Stimulated activated CD8-positive, alpha-beta memory T cell treated with anti-CD3 and anti-CD28 coated beads, Interleukin-2, amount 100 ng/mL, for 48 hours (primary cell): ENCODE results near the gene PDE6A.

Experiments
- DNase-seq, 2 donors: peaks; one replicate each; pipeline ENCODE4 v3.0.0-alpha.2; 2020; ENCODE audit warnings: low read depth in 2 of 2

Gene PDE6A

DNA sequence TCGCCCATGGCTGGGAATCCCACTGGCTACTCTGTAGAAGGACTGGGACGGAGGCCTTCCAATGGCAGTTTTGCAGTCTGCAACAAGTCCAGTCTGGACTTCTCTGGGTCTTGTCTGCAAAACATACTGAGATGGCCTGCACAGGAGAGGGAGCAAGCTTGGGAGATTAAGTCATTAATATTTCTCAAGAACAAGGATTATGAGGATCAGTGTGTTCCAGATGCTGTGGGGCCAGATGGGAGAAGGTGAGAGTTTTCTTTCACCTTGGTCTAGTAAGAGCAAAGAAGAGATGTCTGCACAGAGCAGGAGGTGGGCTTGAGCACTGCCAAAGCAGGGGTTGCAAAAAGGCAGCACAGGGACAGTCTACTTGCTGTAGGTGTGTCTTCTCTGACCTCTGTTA lies at the start of gene PDE6A:
TSS of gene PDE6A (minus strand) at position 128 of the 400 bp plus-strand sequence. CDS start at position 8, 120 bp downstream.
- no peak for DNase-seq

DNA sequence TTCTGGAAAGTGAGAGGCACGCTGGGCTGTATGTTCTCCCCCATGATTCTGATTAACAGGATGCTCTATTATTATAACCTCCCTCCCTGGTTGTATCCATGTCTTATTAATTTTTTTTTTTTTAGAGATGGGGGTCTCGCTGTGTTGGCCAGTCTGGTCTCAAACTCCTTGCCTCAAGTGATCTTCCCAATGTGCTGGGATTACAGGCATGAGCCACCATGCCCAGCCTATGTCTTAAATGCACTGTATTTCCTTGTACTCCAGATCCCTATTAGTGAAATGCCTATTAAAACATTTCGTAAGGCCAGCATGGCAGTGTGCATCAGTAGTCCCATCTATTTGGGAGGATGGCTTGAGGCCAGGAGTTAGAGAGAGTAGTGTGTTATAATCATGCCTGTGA lies 48.9 kb upstream of the PDE6A start:
- DNase-seq = no peak

DNA sequence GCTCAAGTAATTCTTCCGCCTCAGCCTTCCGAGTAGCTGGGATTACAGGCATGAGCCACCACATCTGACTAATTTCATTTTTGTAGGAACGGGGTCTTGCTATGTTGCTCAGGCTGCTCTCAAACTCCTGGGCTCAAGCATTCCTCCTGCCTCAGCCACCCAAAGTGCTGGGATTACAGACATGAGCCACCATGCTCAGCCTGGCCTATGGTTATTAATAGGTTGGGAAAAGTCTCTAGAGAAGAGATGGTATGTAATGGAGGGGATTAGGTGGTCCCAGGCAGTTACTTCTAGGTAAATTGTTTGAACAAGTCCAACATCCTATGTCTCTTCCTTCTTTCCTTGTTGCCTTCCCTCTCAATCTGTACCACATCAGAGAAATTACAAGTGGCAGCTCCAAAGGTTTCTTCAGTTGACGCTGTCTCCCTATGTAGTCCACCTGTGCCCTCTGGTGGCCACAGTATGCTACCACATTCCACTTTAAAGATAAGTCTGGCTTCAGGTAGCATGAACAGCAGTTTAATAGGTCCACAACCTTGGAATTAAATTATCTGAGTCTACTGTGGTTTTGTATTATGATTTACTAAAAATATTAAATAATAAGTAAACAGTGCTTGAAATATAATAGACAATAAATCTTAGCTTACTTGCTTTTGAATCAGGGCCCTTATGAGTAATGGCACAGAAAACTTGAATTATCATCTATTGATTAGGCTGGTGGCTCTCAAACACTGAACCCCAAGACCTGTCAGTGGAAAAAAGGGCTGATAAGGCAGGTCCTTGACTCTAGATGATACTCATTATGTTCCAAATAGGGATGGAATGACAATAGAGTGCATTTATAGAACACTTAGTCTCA lies 46.2 kb upstream of the PDE6A start:
- DNase-seq = peak in 1 of 2 donors; percentile 38

DNA sequence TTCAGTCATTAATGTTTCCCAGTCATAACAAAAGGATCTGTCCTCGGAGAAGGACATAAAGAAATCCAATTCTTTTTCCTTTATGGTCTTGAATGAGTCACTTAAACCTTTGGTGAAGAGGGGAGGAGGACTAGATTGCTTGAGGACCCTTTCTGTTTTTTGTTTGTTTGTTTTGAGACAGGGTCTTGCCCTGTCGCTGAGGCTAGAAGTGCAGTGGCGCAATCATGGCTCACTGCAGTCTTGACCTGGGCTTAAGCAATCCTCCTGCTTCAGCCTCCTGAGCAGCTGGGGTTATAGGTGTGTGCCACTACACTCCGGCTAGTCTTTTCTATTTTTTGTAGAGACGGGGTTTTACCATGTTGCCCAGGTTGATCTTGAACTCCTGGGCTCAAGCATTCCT lies 43.5 kb upstream of the PDE6A start:
- DNase-seq = no peak

DNA sequence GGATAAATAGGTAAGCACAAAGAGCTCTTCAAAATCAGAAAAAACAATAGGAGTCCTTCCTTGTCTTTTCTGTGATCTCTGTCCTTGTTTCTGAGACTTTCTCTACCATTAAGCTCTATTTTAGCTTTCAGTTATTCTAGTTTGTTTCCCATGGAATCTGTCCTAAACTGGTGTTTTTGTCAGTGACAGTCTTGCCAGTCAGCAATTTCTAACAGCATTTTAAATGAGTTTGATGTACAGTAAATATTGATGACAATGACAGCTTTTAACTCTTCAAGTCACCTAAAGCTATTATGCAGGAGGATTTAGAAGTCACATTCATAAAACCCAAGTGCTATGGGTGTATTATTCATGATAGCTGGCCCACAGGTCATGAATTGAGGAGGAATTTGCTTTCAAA lies 37.9 kb upstream of the PDE6A start:
- no peak for DNase-seq

DNA sequence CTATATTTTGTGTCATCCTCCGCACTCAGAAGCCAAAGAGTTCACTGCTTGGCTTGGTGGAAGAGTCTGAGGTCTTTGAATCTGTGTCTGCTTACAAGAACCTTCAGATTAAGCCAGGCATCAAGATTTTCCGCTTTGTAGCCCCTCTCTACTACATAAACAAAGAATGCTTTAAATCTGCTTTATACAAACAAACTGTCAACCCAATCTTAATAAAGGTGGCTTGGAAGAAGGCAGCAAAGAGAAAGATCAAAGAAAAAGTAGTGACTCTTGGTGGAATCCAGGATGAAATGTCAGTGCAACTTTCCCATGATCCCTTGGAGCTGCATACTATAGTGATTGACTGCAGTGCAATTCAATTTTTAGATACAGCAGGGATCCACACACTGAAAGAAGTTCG lies 36.6 kb upstream of the PDE6A start:
- no peak for DNase-seq

DNA sequence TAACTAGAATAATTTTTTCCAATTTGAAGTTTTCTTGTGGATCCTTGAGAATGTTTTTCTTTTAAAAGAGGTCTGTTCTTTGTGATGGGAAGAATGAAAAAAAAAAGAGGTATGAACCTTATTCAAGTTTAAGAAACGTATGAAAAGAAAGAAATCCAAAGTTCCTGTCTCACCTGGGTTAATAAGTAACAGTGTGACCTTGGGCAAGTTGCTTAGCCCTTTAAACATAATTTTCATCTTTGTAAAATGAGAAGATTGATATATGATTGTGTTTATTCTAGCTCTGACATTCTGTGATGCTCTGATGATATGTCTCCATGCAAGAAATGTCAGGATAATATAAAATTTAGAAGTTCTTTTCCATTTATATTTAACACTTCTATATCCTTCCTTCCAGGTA lies 35.3 kb upstream of the PDE6A start:
- no peak for DNase-seq

DNA sequence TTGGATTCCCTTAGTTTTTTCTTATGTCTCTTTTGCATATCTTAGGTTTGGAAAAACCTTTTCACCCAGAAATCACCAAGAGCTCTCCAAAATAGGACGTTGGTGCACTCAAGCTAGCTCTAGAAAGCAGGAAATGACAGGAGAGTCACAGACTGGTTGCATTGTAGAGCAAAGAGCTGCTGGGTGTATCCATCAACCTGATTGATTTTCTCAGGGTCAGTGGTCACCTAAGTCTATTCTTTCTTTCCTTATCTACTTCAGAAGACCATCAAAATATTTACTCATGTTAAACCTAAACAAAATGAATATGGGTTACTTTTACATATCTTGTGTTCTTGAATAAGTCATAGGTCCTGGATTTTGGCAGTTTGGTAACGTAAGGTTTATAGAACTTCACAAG lies 30.8 kb upstream of the PDE6A start:
- DNase-seq = no peak

DNA sequence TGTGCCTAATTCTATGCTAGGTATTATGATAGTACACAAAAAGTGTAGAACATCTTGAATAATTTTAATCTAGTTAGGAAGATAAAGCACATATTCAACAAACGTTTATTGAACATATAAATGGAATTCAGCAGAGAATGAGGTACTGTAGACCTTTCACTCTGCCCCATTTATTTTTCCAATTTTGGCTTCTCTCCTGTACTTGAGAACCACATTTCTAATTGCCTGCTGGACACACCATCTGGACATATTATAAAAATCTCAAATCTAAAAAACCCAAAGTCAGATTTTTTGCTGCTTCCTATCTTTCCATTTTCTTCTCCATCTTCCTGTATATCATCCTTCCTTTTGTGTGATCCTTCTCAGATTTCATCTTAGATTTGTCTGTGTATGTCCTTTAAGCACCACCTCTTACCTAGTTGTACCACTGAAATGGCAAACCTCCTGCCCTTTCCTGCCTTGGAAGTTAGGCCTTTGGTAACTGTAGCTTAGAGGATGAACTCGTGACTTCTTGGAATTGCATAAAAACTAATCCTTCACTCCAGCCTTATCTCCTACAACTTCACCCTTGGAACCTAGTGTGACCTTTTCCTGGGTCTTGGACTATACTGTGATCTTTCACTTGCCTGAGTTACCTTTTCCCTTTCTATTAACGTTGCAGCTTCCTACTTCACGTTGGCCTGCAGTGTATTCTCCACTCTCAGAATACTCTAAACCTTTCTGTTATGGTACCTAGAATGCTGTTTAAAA lies 24.8 kb upstream of the PDE6A start:
- DNase-seq = no peak

DNA sequence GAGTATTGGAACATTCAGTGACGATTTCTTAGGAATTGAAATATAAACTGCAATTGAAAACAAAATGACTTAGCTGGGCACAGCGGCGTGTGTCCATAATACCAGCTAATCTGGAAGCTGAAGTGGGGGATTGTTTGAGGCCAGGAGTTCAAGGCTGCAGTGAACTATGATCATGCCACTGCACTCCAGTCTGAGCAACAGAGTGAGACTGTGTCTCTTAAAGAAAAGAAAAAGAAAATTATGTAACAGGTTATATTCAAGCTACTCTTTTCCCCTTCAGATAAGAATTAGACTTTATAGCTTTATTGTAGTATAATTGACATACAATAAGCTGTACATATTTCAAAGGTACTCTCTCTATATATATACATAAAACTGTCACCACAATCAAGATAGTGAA lies 22.4 kb upstream of the PDE6A start:
- DNase-seq = no peak

DNA sequence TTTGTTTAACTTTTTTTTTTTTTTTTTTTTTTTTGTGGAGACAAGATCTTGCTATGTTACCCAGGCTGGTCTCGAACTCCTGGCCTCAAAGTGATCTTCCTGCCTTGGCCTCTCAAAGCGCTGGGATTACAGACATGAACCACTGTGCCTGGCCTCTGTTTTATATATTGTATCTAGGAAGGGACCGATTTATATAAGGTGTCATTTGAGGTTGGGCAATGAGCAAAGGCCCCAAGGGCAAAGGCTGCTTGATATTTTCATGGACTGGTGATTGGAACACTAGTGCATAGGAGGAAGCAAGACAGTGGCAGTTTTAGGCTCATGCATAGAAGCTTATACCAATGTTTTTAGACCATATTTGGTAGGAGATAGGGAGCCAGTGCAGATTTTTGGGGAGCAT lies 19.1 kb upstream of the PDE6A start:
- DNase-seq = no peak

DNA sequence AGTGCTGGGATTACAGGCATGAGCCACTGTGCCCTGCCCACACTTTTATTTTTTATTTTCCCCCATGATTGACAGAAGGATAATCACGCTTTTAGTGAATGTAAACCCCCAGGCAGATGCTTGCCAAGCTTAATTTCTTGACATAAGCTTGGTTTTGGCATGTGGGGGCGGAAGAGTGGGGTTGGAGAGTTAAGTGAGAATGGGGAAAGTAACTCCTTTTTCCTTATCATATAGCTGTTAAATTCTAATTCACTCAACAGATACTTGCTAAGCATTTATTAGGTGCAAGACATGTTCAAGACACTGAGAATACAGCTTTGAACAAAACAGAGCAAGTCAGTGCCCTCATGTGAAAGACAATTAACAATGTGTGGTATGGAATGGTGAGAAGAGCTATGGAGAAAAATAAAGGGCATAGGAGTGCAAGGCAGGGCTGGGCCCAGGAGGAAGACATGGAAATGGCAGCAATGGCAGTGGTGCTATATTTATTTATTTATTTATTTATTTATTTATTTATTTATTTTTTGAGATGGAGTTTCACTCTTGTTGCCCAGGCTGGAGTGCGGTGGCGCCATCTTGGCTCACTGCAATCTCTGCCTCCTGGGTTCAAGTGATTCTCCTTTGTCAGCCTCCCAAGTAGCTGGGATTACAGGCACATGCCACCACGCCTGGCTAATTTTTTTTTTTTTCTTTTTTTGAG lies 18.2 kb upstream of the PDE6A start:
- no peak for DNase-seq

DNA sequence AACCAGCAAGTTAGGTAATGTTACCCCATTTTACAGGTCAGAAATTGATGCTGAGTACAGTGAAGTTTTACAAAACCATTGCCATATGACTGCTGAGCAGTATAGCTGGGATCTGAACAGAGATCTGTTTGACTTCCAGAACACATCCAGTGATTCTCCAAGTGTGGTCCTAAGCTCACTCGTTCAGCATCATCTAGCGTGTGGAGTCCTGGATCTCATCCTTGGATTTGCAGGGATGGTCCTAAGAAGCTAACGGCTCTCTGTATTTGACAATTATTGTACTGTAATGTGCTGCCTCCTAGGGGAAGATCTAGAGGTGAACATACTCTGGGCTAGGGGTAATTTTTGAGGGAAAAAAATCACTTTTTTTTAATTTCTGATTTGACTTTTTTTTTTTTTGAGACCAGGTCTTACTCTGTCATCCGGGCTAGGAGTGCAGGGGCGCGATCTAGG lies 17.4 kb upstream of the PDE6A start:
- no peak for DNase-seq

DNA sequence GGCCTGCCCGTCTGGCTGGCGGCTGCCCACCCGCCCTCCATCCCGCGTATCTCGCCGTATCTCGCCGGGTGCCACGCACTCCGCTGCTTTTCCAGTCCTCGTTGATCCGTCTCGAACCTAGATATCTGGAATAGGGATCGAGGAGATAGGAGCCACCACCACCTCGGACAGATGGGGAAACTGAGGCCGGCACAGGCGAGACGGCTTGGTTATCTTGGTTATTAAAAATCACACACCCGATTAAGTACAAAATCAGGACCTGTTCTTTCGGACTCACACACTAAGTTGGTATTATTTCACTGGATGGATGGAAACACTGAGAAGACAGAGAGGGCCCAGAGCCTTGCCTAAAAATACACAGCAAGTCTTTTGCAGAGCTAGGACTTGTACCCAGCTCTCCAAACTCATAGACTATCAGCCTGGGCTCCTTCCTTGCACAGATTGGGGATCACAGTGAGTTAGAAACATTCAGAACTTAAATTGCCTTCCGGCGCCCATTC lies 16.6 kb upstream of the PDE6A start:
- DNase-seq = no peak

DNA sequence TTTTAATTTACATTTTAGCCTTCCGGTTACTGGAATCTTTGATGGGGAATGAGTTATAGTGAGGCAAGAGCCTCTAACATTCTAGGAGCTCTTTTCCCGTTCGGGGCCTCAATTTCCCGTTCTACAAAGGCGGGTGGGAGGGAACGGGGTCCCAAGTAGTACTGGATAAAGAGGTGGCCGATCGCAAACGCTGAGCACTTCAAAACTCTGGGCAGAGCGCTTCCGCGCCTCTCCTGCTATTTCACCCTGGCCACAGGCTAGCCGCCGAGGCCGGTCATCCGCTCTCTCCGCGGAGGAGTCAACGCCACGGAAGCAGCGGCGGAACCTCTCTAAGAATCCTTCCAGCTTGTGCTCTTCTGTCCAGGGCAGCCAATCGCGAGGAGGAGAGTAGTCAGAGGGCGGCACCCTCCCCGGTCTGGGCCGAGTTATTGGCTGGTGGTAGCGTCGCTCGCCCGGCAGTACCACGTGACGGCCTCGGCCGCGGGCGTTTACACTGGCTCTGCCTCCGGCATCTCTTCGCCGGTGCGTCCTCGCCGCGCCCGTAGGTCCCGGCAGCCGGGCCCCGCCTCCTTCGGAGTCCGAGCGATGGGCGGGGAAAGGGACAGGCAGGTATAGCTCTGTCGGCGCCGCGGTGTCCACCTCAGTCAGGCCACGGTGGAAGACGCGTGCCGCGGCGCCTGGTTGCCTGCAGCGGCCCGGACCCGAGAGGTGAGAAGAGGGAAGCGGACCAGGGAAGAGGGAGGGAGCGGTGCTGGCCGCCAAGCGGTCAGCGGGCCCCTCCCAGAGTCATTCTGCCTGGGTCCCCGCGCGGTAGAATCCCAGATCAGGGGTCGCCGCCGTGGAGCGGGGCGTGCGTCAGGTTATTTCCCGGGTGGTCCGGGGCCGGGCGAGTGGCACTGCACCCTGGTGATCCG lies 15.9 kb upstream of the PDE6A start, which contains the start of gene SLC26A2:
TSS of gene SLC26A2 (plus strand) at position 487 of the 914 bp plus-strand sequence. CDS start 16,895 bp downstream, outside the sequence.
- peak; percentile 91 to 92 for DNase-seq

DNA sequence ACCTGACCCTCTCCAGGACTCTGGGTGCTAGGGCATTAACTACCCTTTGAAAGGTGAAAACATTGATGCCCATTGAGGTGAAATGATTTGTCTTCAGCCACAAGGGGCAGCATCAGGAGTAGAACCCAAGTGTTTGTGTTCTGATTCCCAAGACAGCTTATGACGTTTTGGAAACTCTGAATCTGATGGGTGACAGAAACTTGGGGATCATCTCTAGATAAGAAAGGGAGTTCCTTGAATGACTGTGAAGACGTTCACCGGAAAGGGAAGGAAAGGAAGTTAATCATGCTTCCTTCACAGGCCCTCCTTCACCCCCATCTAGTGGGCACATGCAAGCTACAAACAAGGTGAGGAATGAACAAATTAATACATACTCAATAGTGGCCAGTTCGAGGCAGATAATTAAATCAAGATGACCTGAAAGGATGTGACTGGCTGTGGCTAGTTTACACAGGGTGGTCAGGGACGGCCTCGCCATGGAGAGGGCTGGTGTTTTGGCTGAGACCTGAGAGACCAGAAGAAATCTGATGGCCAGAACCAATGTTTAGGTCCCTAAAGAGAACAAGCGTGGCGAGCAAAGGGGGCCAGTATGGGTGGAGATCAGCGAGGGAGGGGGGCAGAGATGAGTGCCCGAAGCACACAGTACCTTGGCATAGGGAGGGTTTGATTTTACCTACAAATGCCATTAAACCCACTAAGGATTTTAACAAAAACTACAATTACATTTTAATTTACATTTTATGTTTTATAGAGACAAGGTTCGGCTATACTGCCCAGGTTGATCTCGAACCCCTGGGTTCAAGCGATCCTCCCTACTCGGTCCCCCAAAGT lies 15.0 kb upstream of the PDE6A start:
- peak; percentile 5 to 22 for DNase-seq

DNA sequence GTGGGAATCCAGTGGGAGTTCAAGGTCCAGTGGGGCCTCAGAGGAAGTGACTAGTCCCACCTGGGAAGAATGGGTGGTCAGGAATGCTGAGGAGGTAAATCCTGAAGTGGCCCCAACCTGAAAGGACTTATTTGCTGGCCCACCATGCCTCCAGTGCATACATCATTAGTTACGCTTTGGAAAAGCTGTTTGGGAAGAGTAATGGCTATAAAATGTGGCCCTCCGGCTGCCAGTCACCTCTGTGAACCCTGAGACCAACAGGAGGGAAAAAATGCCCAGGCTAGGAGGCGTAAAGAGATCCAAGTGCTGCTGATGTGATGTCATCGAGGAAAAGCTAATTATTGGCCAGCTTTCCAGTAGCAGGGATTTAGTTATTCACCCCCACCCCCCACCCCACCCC lies 13.3 kb upstream of the PDE6A start:
- no peak for DNase-seq

DNA sequence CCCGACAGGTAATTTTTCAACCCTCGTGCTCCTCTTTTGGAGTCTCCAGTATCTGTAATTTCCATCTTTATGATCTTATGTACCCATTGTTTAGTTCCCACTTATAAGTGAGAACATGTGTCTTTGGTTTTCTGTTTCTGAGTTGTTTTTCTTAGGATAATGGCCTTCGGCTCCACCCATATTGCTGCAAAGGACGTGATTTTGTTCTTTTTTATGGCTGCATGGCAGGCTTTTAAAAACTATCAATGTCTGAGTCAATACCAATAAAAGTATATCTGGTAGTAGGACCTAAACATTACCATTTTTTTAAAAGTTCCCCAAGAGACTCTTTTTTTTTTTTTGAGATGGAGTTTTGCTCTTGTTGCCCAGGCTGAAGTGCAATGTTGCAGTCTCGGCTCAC lies 12.1 kb upstream of the PDE6A start:
- DNase-seq = no peak

DNA sequence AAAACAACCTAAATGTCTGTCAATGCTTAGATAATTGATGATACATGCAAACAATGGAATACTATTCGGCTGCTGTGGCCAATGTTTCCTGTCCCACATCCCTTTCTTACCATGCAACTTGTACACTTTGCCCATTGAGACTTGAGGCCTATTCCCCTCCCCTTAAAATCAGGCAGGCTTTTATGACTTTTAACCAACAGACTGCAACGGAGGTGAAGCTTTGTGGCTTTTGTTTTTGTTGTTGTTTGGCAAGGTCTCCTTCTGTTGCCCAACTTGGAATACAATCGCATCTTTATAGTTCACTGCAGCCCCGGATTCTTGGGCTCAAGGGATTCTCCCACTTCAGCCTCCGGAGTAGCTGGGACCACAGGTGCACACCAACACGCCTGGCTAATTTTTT lies 10.2 kb upstream of the PDE6A start:
- no peak for DNase-seq
